HepG2 (cell line): ENCODE measurements around the gene PRSS48. TPM values are rescaled to one million over a fixed set of nuclear protein-coding genes. Genes with fewer than 3 reads are reported as not detected.
A peak's percentile ranks its signal among the peaks of the same experiment; 100 is the strongest.

ENCODE experiments used
- CBX2 ChIP-seq, 2 experiments: fragments of 200-600 bp in 1 of 2; sonication (generic); formaldehyde crosslinking in 1 of 2; IDR thresholded peaks; 2 replicates each; pipeline versions ENCODE4 v1.7.0 to v1.8.1; 2018 to 2022; ENCODE audit warnings: low read depth in 2 of 2, low read length in 1 of 2, mild to moderate bottlenecking in 1 of 2, missing genetic modification reagents in 1 of 2
- ELF1 ChIP-seq: sonication (generic); formaldehyde crosslinking; IDR thresholded peaks from 2 replicates; pipeline ENCODE4 v1.4.0; 2020; ENCODE audit warnings: missing genetic modification reagents
- HES4 ChIP-seq: sonication (generic); formaldehyde crosslinking; IDR thresholded peaks from 2 replicates; pipeline ENCODE4 v1.9.0; 2021; ENCODE audit warnings: mild to moderate bottlenecking, missing genetic modification reagents, borderline replicate concordance
- MXI1 ChIP-seq: IDR thresholded peaks from 3 replicates; pipeline ENCODE4 v1.6.1; 2012; ENCODE audit warnings: low read depth, low read length, inconsistent platforms, borderline replicate concordance
- RXRA ChIP-seq: sonication (generic); formaldehyde crosslinking; IDR thresholded peaks from 2 replicates; pipeline ENCODE4 v1.5.1; 2020; ENCODE audit warnings: missing genetic modification reagents
- SAP130 ChIP-seq: IDR thresholded peaks from 2 replicates; pipeline ENCODE4 v1.6.1; 2016; ENCODE audit warnings: low read depth
- SATB2 ChIP-seq: sonication (generic); formaldehyde crosslinking; IDR thresholded peaks from 2 replicates; pipeline ENCODE4 v1.5.0; 2020; ENCODE audit warnings: missing genetic modification reagents
- SRY ChIP-seq: sonication (generic); formaldehyde crosslinking; IDR thresholded peaks from 2 replicates; pipeline ENCODE4 v1.8.0; 2022; ENCODE audit warnings: mild to moderate bottlenecking, missing genetic modification reagents
- ZKSCAN8 ChIP-seq: IDR thresholded peaks from 2 replicates; pipeline ENCODE4 v1.6.1; 2016; ENCODE audit warnings: borderline replicate concordance, missing genetic modification reagents, missing compliant biosample characterization
- ZMAT3 ChIP-seq: sonication (generic); formaldehyde crosslinking; conservative IDR thresholded peaks from 2 replicates; pipeline ENCODE4 v1.7.0; 2021; ENCODE audit warnings: missing genetic modification reagents
- ZNF124 ChIP-seq: sonication (generic); formaldehyde crosslinking; IDR thresholded peaks from 2 replicates; pipeline ENCODE4 v1.4.0; 2020; ENCODE audit warnings: missing genetic modification reagents
- ZNF160 ChIP-seq: sonication (generic); formaldehyde crosslinking; IDR thresholded peaks from 2 replicates; pipeline ENCODE4 v1.8.0; 2022; ENCODE audit warnings: mild to moderate bottlenecking, inconsistent platforms, missing genetic modification reagents
- ZNF3 ChIP-seq: IDR thresholded peaks from 2 replicates; pipeline ENCODE4 v1.7.0; 2017; ENCODE audit warnings: inconsistent platforms
- ZNF607 ChIP-seq: sonication (generic); formaldehyde crosslinking; IDR thresholded peaks from 2 replicates; pipeline ENCODE4 v1.5.1; 2020; ENCODE audit warnings: missing genetic modification reagents, mild to moderate bottlenecking, borderline replicate concordance
- ZNF766 ChIP-seq: sonication (generic); formaldehyde crosslinking; IDR thresholded peaks from 2 replicates; pipeline ENCODE4 v1.5.0; 2020; ENCODE audit warnings: missing genetic modification reagents, borderline replicate concordance
- polyA plus RNA-seq, 8 experiments: library from polyadenylated mRNA; depleted of rRNA in 3 of 8; stranded (reverse) in 7 of 8; unstranded in 1 of 8; fragments of >200 nt; fragmentation: Illumina TruSeq in 4 of 8; extraction: Trizol in 4 of 8; gene quantifications; 2 replicates each; pipeline versions ENCODE4 v1.2.1 to v1.2.3, GENCODE V29; 2011 to 2016; ENCODE audit warnings: low read depth in 4 of 8, missing spikeins in 1 of 8, mixed read lengths in 1 of 8; ENCODE audit not compliant: insufficient read depth in 1 of 8
- total RNA-seq, 5 experiments: library from RNA; depleted of rRNA; stranded (reverse); fragments of >200 nt; fragmentation: Illumina TruSeq; extraction: Trizol; gene quantifications; 2 replicates each; pipeline ENCODE4 v1.2.3, GENCODE V29; 2016; ENCODE audit warnings: low read depth in 1 of 5
- TF ChIP-seq, protein P1 (sequence below): IDR thresholded peaks from 2 replicates; pipeline ENCODE4 v1.6.1; 2016; ENCODE audit warnings: missing compliant biosample characterization, missing genetic modification reagents, borderline replicate concordance
- TF ChIP-seq, protein P2 (sequence below): sonication (generic); formaldehyde crosslinking; IDR thresholded peaks from 2 replicates; pipeline ENCODE4 v1.5.0; 2020; ENCODE audit warnings: missing genetic modification reagents
- TF ChIP-seq, protein P3 (sequence below): sonication (generic); formaldehyde crosslinking; IDR thresholded peaks from 2 replicates; pipeline ENCODE4 v1.8.1; 2023; ENCODE audit warnings: mild to moderate bottlenecking, missing genetic modification reagents
- TF ChIP-seq, protein P4 (sequence below): sonication (generic); formaldehyde crosslinking; IDR thresholded peaks from 2 replicates; pipeline ENCODE4 v1.8.0; 2022; ENCODE audit warnings: mild to moderate bottlenecking, missing genetic modification reagents
- TF ChIP-seq, protein P5 (sequence below): sonication (generic); formaldehyde crosslinking; IDR thresholded peaks from 2 replicates; pipeline ENCODE4 v1.5.0; 2020; ENCODE audit warnings: mild to moderate bottlenecking, missing genetic modification reagents

PRSS48 gene
- total and polyA plus RNA-seq, 2 of the 13 experiments (the other 11 are each of a cell fraction or from before 2014, with no cell fraction given): not detected

DNA sequence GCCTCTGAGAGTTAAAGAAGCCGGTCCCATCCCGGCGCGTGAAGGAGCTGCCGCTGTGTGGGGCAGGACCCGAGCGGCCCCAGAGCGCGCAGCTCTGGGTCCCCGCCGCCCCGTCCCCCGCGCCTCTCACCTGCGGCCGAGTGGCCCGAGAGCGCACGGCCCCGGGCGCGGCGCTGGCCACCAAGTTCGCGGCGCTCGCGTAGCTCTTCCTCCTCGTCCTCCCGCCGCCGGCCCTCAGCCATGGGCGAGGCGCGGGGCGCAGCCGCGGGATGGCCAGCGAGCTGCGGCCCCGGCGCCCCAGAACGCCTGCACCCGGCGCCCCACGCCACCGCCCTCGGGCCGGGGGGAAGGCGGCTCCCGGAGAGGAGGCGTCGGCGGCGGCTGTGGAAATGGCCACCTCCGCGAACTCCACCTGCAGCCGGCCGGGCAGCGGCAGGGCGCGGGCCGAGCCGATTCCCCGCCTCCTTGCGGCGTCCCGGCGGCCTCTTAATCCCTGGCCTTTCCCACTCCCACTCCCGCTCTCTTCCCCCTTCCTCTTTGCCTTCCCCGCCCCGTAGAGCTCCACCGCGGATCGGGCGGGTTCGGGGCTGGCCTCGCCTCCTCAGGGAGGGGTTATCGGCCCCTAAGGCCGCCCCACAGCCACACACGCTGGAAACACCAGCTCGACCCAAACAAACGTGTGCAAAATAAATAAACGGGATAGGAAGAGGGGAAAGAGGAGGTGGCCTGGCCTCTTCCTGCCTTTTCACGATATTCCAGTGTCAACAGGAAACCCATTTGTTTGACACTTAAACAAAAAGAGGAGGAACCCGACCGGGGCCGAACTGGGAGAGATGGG is 48.4 kb downstream of the PRSS48 start, which contains the start of gene SH3D19 (continued):
- TF ChIP-seq, protein P1, sequence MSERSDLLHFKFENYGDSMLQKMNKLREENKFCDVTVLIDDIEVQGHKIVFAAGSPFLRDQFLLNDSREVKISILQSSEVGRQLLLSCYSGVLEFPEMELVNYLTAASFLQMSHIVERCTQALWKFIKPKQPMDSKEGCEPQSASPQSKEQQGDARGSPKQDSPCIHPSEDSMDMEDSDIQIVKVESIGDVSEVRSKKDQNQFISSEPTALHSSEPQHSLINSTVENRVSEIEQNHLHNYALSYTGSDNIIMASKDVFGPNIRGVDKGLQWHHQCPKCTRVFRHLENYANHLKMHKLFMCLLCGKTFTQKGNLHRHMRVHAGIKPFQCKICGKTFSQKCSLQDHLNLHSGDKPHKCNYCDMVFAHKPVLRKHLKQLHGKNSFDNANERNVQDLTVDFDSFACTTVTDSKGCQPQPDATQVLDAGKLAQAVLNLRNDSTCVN (CRISPR knock-in tag): peak; percentile 69; the same call in 1 of the 2 replicates
- TF ChIP-seq, protein P2, sequence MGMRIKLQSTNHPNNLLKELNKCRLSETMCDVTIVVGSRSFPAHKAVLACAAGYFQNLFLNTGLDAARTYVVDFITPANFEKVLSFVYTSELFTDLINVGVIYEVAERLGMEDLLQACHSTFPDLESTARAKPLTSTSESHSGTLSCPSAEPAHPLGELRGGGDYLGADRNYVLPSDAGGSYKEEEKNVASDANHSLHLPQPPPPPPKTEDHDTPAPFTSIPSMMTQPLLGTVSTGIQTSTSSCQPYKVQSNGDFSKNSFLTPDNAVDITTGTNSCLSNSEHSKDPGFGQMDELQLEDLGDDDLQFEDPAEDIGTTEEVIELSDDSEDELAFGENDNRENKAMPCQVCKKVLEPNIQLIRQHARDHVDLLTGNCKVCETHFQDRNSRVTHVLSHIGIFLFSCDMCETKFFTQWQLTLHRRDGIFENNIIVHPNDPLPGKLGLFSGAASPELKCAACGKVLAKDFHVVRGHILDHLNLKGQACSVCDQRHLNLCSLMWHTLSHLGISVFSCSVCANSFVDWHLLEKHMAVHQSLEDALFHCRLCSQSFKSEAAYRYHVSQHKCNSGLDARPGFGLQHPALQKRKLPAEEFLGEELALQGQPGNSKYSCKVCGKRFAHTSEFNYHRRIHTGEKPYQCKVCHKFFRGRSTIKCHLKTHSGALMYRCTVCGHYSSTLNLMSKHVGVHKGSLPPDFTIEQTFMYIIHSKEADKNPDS: no peak
- TF ChIP-seq SAP130 (CRISPR knock-in tag): peak; percentile 98
- 0 out of 2 replicates have a peak, but pooled peaks have one; percentile 13 for TF ChIP-seq SATB2 (CRISPR knock-in tag)
- no peak for TF ChIP-seq CBX2 (IDR thresholded peaks at IDR 0.05; ENCODE audit: low read depth, low read length)
- no peak for TF ChIP-seq CBX2 (CRISPR knock-in tag; IDR thresholded peaks at IDR 0.05; ENCODE audit: low read depth)
- no peak for TF ChIP-seq ZMAT3 (CRISPR knock-in tag)
- peak; percentile 38; the same call in 1 of the 2 replicates for TF ChIP-seq ZNF607
- TF ChIP-seq MXI1: peak; percentile 78; the same call in 1 of the 3 replicates
- 0 out of 2 replicates have a peak, but pooled peaks have one; percentile 53 for TF ChIP-seq ZNF160 (CRISPR knock-in tag)
- peak; percentile 91 for TF ChIP-seq RXRA (CRISPR knock-in tag)
- no peak for TF ChIP-seq ZNF3 (CRISPR knock-in tag)
- TF ChIP-seq ZKSCAN8 (CRISPR knock-in tag): peak; percentile 95; the same call in 1 of the 2 replicates
- TF ChIP-seq ZNF766 (CRISPR knock-in tag): no peak
- TF ChIP-seq HES4 (CRISPR knock-in tag): peak; percentile 81; the same call in 1 of the 2 replicates
- TF ChIP-seq SRY (CRISPR knock-in tag): peak; percentile 67; the same call in 1 of the 2 replicates
- TF ChIP-seq, protein P3, sequence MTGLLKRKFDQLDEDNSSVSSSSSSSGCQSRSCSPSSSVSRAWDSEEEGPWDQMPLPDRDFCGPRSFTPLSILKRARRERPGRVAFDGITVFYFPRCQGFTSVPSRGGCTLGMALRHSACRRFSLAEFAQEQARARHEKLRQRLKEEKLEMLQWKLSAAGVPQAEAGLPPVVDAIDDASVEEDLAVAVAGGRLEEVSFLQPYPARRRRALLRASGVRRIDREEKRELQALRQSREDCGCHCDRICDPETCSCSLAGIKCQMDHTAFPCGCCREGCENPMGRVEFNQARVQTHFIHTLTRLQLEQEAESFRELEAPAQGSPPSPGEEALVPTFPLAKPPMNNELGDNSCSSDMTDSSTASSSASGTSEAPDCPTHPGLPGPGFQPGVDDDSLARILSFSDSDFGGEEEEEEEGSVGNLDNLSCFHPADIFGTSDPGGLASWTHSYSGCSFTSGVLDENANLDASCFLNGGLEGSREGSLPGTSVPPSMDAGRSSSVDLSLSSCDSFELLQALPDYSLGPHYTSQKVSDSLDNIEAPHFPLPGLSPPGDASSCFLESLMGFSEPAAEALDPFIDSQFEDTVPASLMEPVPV (CRISPR knock-in tag): peak; percentile 74; the same call in 1 of the 2 replicates
- TF ChIP-seq, protein P4, sequence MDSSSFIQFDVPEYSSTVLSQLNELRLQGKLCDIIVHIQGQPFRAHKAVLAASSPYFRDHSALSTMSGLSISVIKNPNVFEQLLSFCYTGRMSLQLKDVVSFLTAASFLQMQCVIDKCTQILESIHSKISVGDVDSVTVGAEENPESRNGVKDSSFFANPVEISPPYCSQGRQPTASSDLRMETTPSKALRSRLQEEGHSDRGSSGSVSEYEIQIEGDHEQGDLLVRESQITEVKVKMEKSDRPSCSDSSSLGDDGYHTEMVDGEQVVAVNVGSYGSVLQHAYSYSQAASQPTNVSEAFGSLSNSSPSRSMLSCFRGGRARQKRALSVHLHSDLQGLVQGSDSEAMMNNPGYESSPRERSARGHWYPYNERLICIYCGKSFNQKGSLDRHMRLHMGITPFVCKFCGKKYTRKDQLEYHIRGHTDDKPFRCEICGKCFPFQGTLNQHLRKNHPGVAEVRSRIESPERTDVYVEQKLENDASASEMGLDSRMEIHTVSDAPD: peak; percentile 81; the same call in 1 of the 2 replicates
- 0 out of 2 replicates have a peak, but pooled peaks have one; percentile 79 for TF ChIP-seq ZNF124 (CRISPR knock-in tag)
- TF ChIP-seq ELF1 (CRISPR knock-in tag): peak; percentile 87
- TF ChIP-seq, protein P5, sequence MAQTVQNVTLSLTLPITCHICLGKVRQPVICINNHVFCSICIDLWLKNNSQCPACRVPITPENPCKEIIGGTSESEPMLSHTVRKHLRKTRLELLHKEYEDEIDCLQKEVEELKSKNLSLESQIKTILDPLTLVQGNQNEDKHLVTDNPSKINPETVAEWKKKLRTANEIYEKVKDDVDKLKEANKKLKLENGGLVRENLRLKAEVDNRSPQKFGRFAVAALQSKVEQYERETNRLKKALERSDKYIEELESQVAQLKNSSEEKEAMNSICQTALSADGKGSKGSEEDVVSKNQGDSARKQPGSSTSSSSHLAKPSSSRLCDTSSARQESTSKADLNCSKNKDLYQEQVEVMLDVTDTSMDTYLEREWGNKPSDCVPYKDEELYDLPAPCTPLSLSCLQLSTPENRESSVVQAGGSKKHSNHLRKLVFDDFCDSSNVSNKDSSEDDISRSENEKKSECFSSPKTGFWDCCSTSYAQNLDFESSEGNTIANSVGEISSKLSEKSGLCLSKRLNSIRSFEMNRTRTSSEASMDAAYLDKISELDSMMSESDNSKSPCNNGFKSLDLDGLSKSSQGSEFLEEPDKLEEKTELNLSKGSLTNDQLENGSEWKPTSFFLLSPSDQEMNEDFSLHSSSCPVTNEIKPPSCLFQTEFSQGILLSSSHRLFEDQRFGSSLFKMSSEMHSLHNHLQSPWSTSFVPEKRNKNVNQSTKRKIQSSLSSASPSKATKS (CRISPR knock-in tag): peak; percentile 97; the same call in 1 of the 2 replicates
